Activated T-cell treated with anti-CD3 and anti-CD28 coated beads for 48 hours (primary cell): ENCODE data around the gene HSD17B2.
"Not testable (repeated sequence)": the region's sequence is repeated elsewhere in the genome, so short reads cannot be mapped to it uniquely, and the experiment has no call there.

ENCODE experiments used
- DNase-seq: peaks from one replicate; pipeline ENCODE4 v3.0.0-alpha.2; 2020; ENCODE audit warnings: low read depth

The HSD17B2 gene

DNA sequence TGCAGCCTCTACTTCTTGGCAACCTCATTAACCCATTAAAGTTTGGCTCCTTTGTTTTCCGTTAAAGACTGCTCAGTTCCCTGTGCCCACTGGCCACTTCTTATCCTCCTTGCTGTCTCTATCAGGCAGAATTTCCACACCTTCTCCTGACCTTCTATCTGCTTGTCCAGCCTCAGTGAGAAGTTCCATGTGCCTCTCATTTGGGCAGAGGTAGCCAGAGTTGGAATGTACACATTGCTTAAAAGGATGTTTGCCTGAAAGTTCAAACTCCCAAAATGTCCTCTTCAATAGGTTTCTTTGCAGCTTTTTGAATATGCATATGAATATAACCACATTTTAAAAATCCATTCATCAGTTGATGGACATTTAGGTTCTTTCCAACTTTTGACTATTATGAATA lies 47.0 kb downstream of the HSD17B2 start:
- no peak for DNase-seq

DNA sequence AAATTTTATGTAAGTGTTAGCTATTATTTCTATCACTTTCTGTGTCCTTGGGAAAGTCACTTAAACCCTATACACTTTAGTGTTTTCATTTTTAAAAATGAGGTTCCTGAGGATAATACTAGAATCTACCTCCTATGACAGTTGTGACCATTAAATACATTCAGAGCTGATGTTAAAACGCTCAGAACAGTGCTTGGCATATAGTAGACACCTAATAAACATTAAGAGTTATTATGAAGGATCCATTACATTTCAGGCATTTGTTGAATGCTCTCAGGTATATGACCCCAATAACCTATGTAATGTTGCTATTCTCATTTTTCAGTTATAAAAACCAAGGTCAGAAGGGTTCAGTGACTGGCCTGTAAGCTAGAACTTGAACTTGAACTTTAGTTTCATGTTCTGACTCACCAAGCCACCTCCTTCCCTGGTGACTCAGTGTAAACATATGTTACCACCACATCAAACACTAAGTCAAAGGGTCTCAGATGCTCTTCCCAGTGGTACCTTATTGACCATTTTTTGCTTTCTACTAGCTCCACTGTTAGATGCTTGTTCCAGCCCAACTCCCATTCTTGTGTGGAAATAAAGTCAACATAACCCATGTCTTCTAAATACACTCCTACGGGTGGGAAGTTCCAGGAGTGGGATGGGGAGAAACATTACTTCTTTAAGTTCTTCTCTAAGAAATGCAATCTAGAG lies 47.6 kb downstream of the HSD17B2 start:
- DNase-seq: no peak

DNA sequence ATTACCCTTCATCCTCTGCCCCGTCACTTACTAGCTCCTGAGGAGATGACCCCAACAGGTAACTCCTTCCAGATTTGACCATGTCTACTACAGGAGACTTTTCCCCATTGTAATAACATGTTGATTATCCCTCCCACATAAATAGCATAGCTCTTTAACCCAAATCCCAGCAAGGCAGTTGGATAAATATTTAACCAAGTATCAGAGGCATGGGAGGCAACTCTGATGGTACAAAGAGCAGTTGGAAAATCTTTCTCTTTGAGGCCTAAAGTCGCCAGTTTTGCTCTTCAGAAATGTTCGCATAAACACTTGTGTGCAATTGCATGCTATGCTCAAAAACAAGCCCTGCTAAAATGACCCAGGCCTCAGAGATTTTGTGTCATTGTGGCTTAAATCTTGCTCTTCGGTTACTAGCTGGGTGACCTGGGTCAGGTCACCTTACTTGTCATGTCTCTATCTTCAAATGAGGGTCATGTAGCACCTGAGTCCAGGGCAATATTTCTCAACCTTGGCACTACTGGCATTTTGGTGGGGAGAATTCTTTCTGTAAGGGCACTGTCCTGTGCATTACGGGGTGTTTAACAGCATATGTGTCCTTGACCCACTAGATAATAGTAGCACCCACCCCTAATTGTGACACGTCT lies 48.8 kb downstream of the HSD17B2 start:
- DNase-seq: no peak

GRCh38 chr16:82085011-82085779 lies 50.1 kb downstream of the HSD17B2 start:
- DNase-seq: no peak

GRCh38 chr16:82088483-82088882 lies 53.4 kb downstream of the HSD17B2 start:
- no peak for DNase-seq

- no peak for DNase-seq
Measured at GRCh38 chr16:82091241-82091640, 56.2 kb downstream of the HSD17B2 start.

DNA sequence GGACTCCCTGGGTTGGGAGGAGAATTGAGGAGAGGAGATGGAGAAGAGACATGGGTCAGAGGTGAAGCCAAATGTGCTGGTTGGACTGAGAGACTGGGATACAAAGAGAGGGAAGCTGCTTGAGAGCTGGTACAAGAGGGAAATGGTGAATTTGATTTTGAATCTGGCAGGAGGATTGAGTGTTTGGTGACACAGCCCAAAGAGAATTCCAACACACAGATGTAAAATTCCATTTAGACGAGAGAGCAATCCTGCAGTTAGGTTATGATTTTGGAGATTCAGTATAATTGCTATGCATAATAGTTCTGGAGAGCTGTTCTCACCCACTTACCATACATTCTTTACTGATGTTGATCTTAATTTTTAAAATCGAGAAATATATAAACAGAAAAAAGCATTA lies 57.7 kb downstream of the HSD17B2 start:
- no peak for DNase-seq

- DNase-seq: no peak
Measured at GRCh38 chr16:82093666-82094300, 58.7 kb downstream of the HSD17B2 start.

DNA sequence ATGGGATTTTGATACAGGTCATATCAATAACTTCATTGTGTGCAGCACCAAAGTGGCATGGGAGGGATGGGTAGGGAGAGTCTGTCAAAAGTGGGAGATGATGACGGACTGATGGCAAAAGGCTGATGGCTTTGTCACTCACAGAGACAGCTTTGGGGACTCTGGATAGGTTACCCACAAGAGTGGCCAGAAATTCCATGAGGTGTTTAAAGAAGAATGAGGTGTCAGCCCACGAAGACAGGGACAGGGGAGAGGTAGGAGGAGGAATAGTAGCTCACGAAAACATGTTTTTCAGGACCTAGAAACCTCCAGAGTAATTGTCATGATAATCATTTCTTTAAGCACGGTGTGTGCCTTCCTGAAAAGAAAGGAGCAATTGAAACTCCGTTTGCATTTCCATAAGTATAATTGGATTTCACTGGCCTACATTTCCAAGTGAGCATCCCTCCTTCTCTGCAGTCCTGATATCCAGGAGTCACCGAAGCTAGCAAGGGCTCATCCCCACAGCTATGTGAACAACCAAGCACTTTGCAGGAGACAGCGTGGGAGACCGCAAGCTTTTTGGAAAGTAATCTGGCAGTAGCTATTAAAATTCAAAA lies 60.0 kb downstream of the HSD17B2 start:
- DNase-seq: no peak

DNA sequence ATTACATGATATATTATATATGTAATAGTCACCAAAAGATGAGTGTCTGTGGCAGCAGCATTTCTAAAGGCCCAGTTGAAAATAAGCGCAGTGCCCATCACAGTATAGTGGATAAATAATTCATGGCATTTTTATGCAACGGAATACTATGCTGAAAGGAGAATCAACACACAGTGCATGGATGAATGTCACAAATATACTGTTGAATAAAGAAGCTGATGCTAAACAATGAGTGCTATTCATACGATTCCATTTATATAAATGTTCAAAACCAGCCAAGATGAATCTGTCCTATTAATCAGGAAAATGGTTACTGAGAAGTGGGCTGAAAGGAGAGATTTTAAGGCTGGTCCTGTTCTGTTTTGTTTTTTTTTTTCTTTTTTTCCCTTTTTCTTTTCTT lies 61.6 kb downstream of the HSD17B2 start:
- DNase-seq: no peak

- no peak for DNase-seq
Measured at GRCh38 chr16:82105107-82105506, 70.1 kb downstream of the HSD17B2 start.

DNA sequence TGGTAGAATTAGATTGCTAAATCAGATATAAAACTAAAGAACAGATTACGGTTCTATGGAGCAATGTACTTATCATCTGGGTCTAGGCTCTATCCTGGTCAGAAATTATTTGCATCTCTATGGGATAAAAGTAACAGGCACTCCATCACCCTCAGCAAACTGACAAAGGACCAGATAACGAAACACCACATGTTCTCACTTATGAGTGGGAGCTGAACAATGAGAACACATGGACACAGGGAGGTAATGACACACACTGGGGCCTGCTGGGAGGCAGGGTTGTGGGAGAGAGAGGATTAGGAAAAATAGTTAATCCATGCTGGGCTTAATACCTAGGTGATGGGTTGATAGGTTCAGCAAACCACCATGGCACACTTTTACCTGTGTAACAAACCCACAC lies 73.0 kb downstream of the HSD17B2 start:
- DNase-seq: no peak

DNA sequence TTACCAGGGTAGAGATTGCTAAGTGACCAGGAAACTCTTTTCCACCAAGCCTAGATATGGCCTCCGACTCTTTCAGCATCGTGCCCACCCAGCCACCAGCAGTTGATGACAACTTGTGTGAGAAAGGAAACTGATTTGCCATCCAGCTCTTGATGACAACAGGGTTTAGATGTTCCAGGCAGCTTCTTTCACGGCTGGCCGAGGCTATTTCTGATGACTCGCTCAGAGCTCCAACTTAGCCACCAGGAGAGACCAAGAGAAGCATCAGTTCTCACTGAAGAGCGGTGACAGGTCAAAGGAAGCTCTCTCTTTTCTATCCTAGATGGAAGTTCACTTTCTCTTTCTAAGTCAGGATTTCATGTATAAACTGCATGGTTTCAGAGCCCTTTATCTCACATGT lies 73.7 kb downstream of the HSD17B2 start:
- no peak for DNase-seq

- not testable (repeated sequence) for DNase-seq
Measured at GRCh38 chr16:82109266-82109665, 74.2 kb downstream of the HSD17B2 start.

- DNase-seq: no peak
Measured at GRCh38 chr16:82111944-82112343, 76.9 kb downstream of the HSD17B2 start.

GRCh38 chr16:82113741-82114140 lies 78.7 kb downstream of the HSD17B2 start:
- no peak for DNase-seq

DNA sequence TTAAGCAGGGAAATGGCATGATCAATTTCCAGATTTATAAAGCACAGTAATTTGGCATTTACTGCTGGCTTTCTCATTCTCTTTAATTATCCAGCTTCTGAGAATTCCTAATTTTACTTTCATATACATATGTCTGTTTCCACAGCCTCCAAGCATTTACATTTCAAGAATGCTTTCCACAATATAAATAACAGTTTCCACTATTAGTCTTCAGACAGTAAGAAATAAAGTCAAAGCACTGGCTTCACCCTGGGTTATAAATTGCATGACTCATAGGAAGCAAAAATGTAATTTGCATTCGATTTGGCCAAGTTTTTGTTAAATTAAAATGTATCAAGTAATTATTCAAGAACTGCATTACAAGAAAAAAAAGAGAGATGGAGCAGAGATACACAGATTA lies 81.5 kb downstream of the HSD17B2 start:
- DNase-seq: no peak

GRCh38 chr16:82118749-82119148 lies 83.7 kb downstream of the HSD17B2 start:
- DNase-seq: no peak

DNA sequence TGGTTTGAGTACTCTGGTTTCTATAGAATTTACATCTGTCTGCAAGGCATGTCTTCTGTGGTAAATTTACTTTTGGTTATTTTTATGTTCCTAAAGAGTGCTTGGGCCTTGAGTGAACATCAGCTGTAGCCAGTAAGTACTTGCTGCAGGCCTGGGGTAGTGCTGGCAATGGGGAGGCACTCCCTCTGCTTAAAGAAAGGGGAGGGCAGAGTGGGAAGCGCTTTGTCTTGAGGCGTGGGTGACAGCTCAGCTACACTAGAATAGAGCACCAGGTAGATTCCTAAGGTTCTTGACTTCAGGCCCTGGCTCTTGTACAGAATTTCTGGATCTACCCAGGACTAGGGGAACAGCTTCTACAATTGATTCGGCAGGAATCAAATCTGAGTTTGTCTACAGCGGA lies 84.4 kb downstream of the HSD17B2 start:
- no peak for DNase-seq

DNA sequence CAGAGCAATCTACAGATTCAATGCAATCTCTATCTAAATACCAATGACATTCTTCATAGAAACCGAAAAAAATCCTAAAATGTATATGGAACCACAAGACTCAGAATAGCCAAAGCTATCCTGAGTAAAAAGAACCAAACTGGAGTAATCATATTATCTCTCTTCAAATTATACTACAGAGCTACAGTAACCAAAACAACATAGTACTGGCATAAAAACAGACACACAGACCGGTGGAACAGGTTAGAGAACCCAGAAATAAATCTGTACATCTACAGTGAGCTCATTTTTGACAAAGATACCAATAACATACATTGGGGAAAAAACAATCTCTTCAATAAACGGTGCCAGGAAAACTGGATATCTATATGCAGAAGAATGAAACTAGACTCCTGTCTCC lies 89.6 kb downstream of the HSD17B2 start:
- no peak for DNase-seq

DNA sequence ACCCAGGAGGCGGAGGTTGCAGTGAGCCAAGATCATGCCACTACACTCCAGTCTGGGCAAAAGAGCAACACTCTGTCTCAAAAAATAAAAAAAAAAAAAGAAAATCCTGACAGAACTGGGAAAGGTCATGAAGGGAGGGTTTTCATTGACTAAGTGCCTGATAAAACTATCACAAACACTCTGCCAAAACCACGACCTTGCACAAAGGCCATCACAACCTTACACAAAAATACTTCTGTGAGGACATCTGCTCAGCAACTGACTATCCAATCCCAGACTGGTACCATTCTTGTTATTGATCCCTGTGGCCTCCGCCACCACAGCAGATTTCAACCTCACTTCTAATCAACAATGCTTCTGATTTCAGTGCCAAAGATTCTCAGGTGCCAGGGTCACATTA lies 94.8 kb downstream of the HSD17B2 start:
- DNase-seq: no peak

- DNase-seq: no peak
Measured at GRCh38 chr16:82133798-82134197, 98.7 kb downstream of the HSD17B2 start.
